HEK293 (cell line): ENCODE results near the gene KHSRP.

Experiments
- CTCF ChIA-PET: fragments of 350-600 bp; formaldehyde crosslinking; extraction: SDS; loops from one replicate; lab custom pipeline; 2021; ENCODE audit warnings: antibody characterized with exemption; lab: Yijun Ruan, JAX
- POLR2A ChIA-PET: fragments of 300-600 bp; formaldehyde crosslinking; extraction: SDS; loops from one replicate; lab custom pipeline; 2020; ENCODE audit warnings: antibody characterized with exemption, inconsistent platforms; lab: Yijun Ruan, JAX
- H3K27ac ChIP-seq: fragments of 200-500 bp; sonication (Bioruptor generic); 2 replicates; pipeline ENCODE4 v1.5.1; 2014; ENCODE audit warnings: low read depth, low read length, control low read depth, inconsistent platforms; ENCODE audit errors: extremely low read depth
- H3K36me3 ChIP-seq, 2 experiments: fragments of 200-500 bp in 1 of 2; sonication (Bioruptor generic) in 1 of 2; 1 replicate in 1 of 2; 2 replicates in 1 of 2; pipeline ENCODE4 v1.5.1; 2014 to 2017; ENCODE audit warnings: inconsistent platforms in 2 of 2, low read length in 2 of 2; ENCODE audit not compliant: control insufficient read depth in 2 of 2, insufficient read depth in 1 of 2
- H3K4me1 ChIP-seq: fragments of 200-500 bp; sonication (Bioruptor generic); 2 replicates; pipeline ENCODE4 v1.5.1; 2014; ENCODE audit warnings: mild to moderate bottlenecking, low read length, inconsistent platforms; ENCODE audit not compliant: control insufficient read depth, insufficient read depth
- H3K4me3 ChIP-seq: 2 replicates; pipeline ENCODE4 v1.5.1; 2011; ENCODE audit warnings: low read depth, mild to moderate bottlenecking, control low read depth, low read length, moderate library complexity
- H3K9me3 ChIP-seq: fragments of 200-500 bp; sonication (Bioruptor generic); 2 replicates; pipeline ENCODE4 v1.5.1; 2014; ENCODE audit warnings: low read depth, low read length, inconsistent platforms; ENCODE audit not compliant: control insufficient read depth, insufficient read depth
- FEZF1 ChIP-seq: fragments of 450-650 bp; formaldehyde crosslinking; IDR thresholded peaks from 2 replicates; pipeline ENCODE4 v1.5.1; 2016; ENCODE audit warnings: missing biosample characterization, missing genetic modification characterization
- GLIS1 ChIP-seq: fragments of 450-650 bp; formaldehyde crosslinking; IDR thresholded peaks from 2 replicates; pipeline ENCODE4 v1.5.1; 2016; ENCODE audit warnings: missing biosample characterization, missing genetic modification characterization
- SP2 ChIP-seq: fragments of 450-650 bp; formaldehyde crosslinking; IDR thresholded peaks from 2 replicates; pipeline ENCODE4 v1.5.1; 2016; ENCODE audit warnings: missing biosample characterization, missing genetic modification characterization
- SP3 ChIP-seq: fragments of 450-650 bp; formaldehyde crosslinking; IDR thresholded peaks from 2 replicates; pipeline ENCODE4 v1.5.1; 2016; ENCODE audit warnings: missing biosample characterization, missing genetic modification characterization
- SP7 ChIP-seq: fragments of 450-650 bp; formaldehyde crosslinking; IDR thresholded peaks from 2 replicates; pipeline ENCODE4 v1.5.1; 2016; ENCODE audit warnings: missing biosample characterization, missing genetic modification characterization
- WT1 ChIP-seq: fragments of 450-650 bp; formaldehyde crosslinking; IDR thresholded peaks from 2 replicates; pipeline ENCODE4 v1.5.1; 2016; ENCODE audit warnings: missing biosample characterization, missing genetic modification characterization
- ZBTB48 ChIP-seq: fragments of 450-650 bp; formaldehyde crosslinking; IDR thresholded peaks from 2 replicates; pipeline ENCODE4 v1.5.1; 2016; ENCODE audit warnings: missing biosample characterization, missing genetic modification characterization
- ZFHX2 ChIP-seq: fragments of 450-650 bp; formaldehyde crosslinking; conservative IDR thresholded peaks from 2 replicates; pipeline ENCODE4 v1.5.1; 2016; ENCODE audit warnings: missing biosample characterization, missing genetic modification characterization
- ZFP3 ChIP-seq: fragments of 450-650 bp; formaldehyde crosslinking; IDR thresholded peaks from 2 replicates; pipeline ENCODE4 v1.5.1; 2016; ENCODE audit warnings: low read depth, missing biosample characterization, missing genetic modification characterization
- ZIC2 ChIP-seq: fragments of 450-650 bp; formaldehyde crosslinking; IDR thresholded peaks from 2 replicates; pipeline ENCODE4 v1.5.1; 2016; ENCODE audit warnings: missing biosample characterization, missing genetic modification characterization
- ZNF157 ChIP-seq: fragments of 450-650 bp; formaldehyde crosslinking; IDR thresholded peaks from 2 replicates; pipeline ENCODE4 v1.5.1; 2016; ENCODE audit warnings: missing biosample characterization, missing genetic modification characterization
- ZNF24 ChIP-seq: fragments of 450-650 bp; formaldehyde crosslinking; IDR thresholded peaks from 2 replicates; pipeline ENCODE4 v1.5.1; 2016; ENCODE audit warnings: missing biosample characterization, missing genetic modification characterization
- ZNF335 ChIP-seq: fragments of 450-650 bp; formaldehyde crosslinking; conservative IDR thresholded peaks from 2 replicates; pipeline ENCODE4 v1.5.1; 2016; ENCODE audit warnings: missing biosample characterization, missing genetic modification characterization
- ZNF341 ChIP-seq: fragments of 450-650 bp; formaldehyde crosslinking; IDR thresholded peaks from 2 replicates; pipeline ENCODE4; 2016; ENCODE audit warnings: low read depth, missing biosample characterization, missing genetic modification characterization
- ZNF394 ChIP-seq: fragments of 450-650 bp; formaldehyde crosslinking; IDR thresholded peaks from 2 replicates; pipeline ENCODE4 v1.5.1; 2016; ENCODE audit warnings: missing biosample characterization, missing genetic modification characterization, mild to moderate bottlenecking, moderate library complexity, borderline replicate concordance
- ZNF473 ChIP-seq: fragments of 450-650 bp; formaldehyde crosslinking; IDR thresholded peaks from 2 replicates; pipeline ENCODE4 v1.5.1; 2017; ENCODE audit warnings: missing biosample characterization, missing genetic modification characterization
- ZNF548 ChIP-seq: fragments of 450-650 bp; formaldehyde crosslinking; IDR thresholded peaks from 2 replicates; pipeline ENCODE4 v1.5.1; 2016; ENCODE audit warnings: missing biosample characterization, missing genetic modification characterization
- ZNF558 ChIP-seq: fragments of 450-650 bp; formaldehyde crosslinking; IDR thresholded peaks from 2 replicates; pipeline ENCODE4 v1.5.1; 2016; ENCODE audit warnings: missing biosample characterization, missing genetic modification characterization
- ZNF561 ChIP-seq: fragments of 450-650 bp; IDR thresholded peaks from 2 replicates; pipeline ENCODE4 v1.5.1; 2018; ENCODE audit warnings: missing biosample characterization, missing genetic modification characterization, borderline replicate concordance
- ZNF600 ChIP-seq: fragments of 450-650 bp; formaldehyde crosslinking; IDR thresholded peaks from 2 replicates; pipeline ENCODE4 v1.5.1; 2016; ENCODE audit warnings: missing biosample characterization, missing genetic modification characterization
- ZNF629 ChIP-seq: fragments of 450-650 bp; formaldehyde crosslinking; IDR thresholded peaks from 2 replicates; pipeline ENCODE4 v1.5.1; 2017; ENCODE audit warnings: missing biosample characterization, missing genetic modification characterization
- TF ChIP-seq, protein P1 (sequence below): fragments of 450-650 bp; formaldehyde crosslinking; IDR thresholded peaks from 2 replicates; pipeline ENCODE4 v1.5.1; 2016; ENCODE audit warnings: missing biosample characterization, missing genetic modification characterization
- TF ChIP-seq, protein P2 (sequence below): IDR thresholded peaks from 2 replicates; pipeline ENCODE4 v1.6.1; 2011; ENCODE audit warnings: mild to moderate bottlenecking, low read depth, low read length, borderline replicate concordance
- TF ChIP-seq, protein P3 (sequence below): fragments of 450-650 bp; formaldehyde crosslinking; IDR thresholded peaks from 2 replicates; pipeline ENCODE4 v1.5.1; 2016; ENCODE audit warnings: missing biosample characterization, missing genetic modification characterization

Gene KHSRP

DNA sequence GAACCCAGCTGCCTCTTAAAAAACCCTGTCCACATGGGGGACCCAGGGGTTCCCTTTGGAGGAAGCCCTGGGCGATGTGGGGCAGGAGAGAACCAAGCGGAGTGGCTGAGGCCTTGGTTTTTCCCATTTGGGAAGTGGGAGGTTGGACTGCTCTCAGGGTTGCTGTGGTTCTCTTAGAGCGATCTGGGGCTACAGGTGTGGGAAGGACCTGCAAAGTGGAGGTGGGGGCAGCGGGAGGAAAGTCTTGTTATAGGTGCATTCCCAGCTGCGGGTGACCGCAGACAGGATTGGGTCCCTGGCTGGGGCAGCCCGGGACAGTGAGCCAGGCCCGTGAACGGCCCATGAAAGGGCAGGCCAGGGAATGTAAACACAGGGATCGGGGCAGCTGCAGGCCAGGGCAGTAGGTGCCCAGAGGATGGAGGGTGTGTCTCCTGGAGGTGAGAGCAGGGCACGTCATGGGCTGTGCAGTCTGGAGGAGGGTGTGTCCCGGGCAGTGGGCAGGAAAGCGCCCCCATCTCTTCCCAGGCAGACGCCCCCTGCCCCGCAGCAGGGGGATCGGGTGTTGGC, 34.2 kb upstream of the KHSRP start (continued):
- TF ChIP-seq SP3 (tag by site-specific recombination), result peak; percentile 0; the same call in 1 of the 2 replicates
- TF ChIP-seq SP2 (tag by site-specific recombination), result peak; percentile 42

DNA sequence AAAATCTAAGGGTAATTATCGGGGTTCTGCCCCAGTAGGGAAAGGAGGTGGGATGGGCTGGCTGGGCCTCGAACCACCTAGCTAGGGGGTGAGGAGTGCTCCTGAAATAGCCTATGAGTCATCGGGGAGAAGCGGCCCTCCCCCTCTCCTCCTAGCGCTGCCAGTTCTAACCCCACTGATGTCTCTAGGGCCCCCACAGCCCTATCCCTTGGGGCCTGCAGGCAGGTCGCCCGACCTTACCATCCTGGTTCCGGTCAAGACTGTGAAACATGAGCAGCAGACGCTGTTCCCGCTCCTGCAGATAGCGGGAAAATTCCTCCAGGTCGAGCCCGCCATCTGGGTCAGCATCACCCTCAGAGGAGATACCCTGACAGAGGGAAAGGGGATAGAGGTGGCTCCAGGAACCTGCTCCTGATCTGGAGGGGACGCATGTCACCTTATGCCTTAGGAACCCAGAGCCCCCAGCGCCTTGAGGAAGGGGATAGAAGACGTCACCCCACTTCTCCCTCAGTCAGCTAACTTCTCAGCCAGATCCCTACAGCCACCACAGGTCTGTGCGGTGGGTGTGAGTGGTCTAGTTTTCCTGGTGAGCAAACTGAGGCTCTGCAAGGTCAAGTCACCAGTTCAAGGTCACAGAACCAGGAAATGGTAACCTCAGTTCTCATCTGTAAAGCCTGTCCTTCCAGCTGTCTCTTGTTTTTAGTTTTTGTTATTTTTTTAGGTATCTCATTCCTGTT, 33.5 kb upstream of the KHSRP start:
- Histone ChIP-seq H3K4me1 (no peaks in the 10 kb centered on the region), H3K9me3 (no peaks in the 10 kb centered on the region), H3K4me3 (no peak overlapping the region), H3K27ac (no peak overlapping the region)
- ChIA-PET CTCF (interaction anchor here (0.7 kb wide), 1 partner anchor 85 kb away, joined by 3 read pairs; no protein-coding TSS in a partner anchor), POLR2A (no interaction called here)
- TF ChIP-seq ZNF558 (tag by site-specific recombination), result peak; percentile 25; the same call in 1 of the 2 replicates
- TF ChIP-seq ZFP3 (tag by site-specific recombination), result no peak
- TF ChIP-seq ZNF335 (tag by site-specific recombination), result peak; percentile 45
- 0 out of 2 replicates have a peak, but pooled peaks have one; percentile 29 for TF ChIP-seq ZNF629 (tag by site-specific recombination)
- TF ChIP-seq ZNF394 (tag by site-specific recombination), result 0 out of 2 replicates have a peak, but pooled peaks have one; percentile 27
- peak; percentile 53; the same call in 1 of the 2 replicates for TF ChIP-seq ZNF341 (tag by site-specific recombination)
- no peak for TF ChIP-seq ZIC2
- peak; percentile 65; the same call in 1 of the 2 replicates for TF ChIP-seq ZBTB48 (tag by site-specific recombination)
- no peak for TF ChIP-seq ZNF473 (tag by site-specific recombination)
- peak; percentile 55 for TF ChIP-seq GLIS1 (tag by site-specific recombination)
- TF ChIP-seq ZFHX2 (tag by site-specific recombination), result no peak
- peak; percentile 78 for TF ChIP-seq SP7 (tag by site-specific recombination)
- peak; percentile 22; the same call in 1 of the 2 replicates for TF ChIP-seq ZNF24
- peak; percentile 86 for TF ChIP-seq ZNF600
- TF ChIP-seq, all 188 proteins: peak for 10
- peaks cover 0 to 42% of the 10 kb centered on the region in 2 experiments; a peak in 2 of 3 replicates for H3K36me3 ChIP-seq

DNA sequence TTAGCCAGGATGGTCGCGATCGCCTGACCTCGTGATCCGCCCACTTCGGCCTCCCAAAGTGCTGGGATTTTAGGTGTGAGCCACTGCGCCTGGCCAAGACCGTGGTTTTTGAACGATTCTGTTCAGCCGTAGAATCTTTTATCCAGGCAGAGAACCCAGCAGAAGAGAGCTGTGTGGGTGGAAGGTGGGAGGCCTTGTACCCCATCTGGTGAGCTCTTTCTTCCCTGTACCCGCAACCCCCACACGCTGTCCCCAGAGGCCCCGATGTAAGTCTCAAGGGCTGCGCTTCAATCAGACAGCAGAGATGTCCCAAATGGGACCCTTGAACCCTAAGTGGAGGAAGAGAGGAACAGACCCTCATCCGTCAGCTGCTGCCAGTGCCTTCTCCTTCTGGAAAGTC, 31.3 kb upstream of the KHSRP start:
- 0 out of 2 replicates have a peak, but pooled peaks have one; percentile 17 for TF ChIP-seq ZFHX2 (tag by site-specific recombination)
- no peak for TF ChIP-seq ZNF548 (tag by site-specific recombination)
- peaks cover 0 to 60% of the 10 kb centered on the region in 2 experiments; a peak in 2 of 3 replicates for H3K36me3 ChIP-seq
- H3K27ac ChIP-seq, result no peak overlapping the region
- H3K9me3 ChIP-seq, result no peaks in the 10 kb centered on the region
- ChIA-PET CTCF (no interaction called here), POLR2A (no interaction called here)
- H3K4me1 ChIP-seq, result no peaks in the 10 kb centered on the region
- no peak overlapping the region for H3K4me3 ChIP-seq

DNA sequence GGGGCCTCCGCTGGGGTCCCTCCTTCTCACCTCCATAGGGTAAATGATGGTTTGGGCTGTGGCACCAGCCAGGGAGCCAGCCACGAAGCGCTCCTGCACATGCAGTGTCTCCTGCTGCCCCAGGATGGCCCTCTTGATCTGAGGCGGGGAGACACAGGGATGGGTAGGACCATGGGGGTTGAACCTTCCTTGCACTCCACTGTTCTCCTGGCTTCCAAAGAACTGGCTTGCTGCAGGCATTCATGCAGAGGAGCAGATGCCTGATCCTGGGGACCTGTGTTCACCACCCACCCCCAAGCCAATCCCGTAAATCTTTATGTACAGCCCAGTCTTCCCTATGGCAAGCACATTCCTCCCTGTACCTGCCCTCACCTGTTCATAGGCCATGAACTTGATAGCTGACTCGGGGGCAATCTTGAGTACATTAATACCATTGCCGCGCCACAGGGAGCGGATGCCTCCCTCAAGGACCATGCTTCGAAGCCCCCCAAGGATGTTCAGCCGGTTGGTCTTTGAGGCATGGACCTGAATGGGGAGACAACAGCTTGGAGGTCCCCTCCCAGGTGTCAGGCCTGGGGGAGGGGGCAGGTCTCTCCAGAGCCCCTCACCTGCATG, 29.4 kb upstream of the KHSRP start:
- Histone ChIP-seq H3K4me1 (no peaks in the 10 kb centered on the region), H3K4me3 (no peak overlapping the region), H3K27ac (no peak overlapping the region), H3K36me3 (peaks cover 0 to 65% of the 10 kb centered on the region in 2 experiments; a peak in 2 of 3 replicates), H3K9me3 (no peaks in the 10 kb centered on the region)
- CTCF ChIA-PET, result interaction anchor here (0.6 kb wide), 1 partner anchor 67 kb away, joined by 3 read pairs; no protein-coding TSS in a partner anchor
- POLR2A ChIA-PET, result no interaction called here
- TF ChIP-seq, protein P1, sequence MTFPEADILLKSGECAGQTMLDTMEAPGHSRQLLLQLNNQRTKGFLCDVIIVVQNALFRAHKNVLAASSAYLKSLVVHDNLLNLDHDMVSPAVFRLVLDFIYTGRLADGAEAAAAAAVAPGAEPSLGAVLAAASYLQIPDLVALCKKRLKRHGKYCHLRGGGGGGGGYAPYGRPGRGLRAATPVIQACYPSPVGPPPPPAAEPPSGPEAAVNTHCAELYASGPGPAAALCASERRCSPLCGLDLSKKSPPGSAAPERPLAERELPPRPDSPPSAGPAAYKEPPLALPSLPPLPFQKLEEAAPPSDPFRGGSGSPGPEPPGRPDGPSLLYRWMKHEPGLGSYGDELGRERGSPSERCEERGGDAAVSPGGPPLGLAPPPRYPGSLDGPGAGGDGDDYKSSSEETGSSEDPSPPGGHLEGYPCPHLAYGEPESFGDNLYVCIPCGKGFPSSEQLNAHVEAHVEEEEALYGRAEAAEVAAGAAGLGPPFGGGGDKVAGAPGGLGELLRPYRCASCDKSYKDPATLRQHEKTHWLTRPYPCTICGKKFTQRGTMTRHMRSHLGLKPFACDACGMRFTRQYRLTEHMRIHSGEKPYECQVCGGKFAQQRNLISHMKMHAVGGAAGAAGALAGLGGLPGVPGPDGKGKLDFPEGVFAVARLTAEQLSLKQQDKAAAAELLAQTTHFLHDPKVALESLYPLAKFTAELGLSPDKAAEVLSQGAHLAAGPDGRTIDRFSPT (tag by site-specific recombination), result no peak
- TF ChIP-seq WT1 (tag by site-specific recombination) (no peak), ZNF157 (tag by site-specific recombination) (peak; percentile 50; the same call in 1 of the 2 replicates), FEZF1 (tag by site-specific recombination) (no peak), ZNF561 (tag by site-specific recombination) (no peak)
- TF ChIP-seq, protein P2, sequence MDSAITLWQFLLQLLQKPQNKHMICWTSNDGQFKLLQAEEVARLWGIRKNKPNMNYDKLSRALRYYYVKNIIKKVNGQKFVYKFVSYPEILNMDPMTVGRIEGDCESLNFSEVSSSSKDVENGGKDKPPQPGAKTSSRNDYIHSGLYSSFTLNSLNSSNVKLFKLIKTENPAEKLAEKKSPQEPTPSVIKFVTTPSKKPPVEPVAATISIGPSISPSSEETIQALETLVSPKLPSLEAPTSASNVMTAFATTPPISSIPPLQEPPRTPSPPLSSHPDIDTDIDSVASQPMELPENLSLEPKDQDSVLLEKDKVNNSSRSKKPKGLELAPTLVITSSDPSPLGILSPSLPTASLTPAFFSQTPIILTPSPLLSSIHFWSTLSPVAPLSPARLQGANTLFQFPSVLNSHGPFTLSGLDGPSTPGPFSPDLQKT, result no peak
- TF ChIP-seq, protein P3, sequence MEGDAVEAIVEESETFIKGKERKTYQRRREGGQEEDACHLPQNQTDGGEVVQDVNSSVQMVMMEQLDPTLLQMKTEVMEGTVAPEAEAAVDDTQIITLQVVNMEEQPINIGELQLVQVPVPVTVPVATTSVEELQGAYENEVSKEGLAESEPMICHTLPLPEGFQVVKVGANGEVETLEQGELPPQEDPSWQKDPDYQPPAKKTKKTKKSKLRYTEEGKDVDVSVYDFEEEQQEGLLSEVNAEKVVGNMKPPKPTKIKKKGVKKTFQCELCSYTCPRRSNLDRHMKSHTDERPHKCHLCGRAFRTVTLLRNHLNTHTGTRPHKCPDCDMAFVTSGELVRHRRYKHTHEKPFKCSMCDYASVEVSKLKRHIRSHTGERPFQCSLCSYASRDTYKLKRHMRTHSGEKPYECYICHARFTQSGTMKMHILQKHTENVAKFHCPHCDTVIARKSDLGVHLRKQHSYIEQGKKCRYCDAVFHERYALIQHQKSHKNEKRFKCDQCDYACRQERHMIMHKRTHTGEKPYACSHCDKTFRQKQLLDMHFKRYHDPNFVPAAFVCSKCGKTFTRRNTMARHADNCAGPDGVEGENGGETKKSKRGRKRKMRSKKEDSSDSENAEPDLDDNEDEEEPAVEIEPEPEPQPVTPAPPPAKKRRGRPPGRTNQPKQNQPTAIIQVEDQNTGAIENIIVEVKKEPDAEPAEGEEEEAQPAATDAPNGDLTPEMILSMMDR (tag by site-specific recombination), result no peak
